Neural cell (in vitro differentiated cells): Measurements from ENCODE around the gene HLCS.

Experiments
- CTCF ChIP-seq: fragments of 450-650 bp; IDR thresholded peaks from 2 replicates; pipeline ENCODE4 v1.5.1; 2014; ENCODE audit warnings: antibody characterized with exemption, mild to moderate bottlenecking, moderate library complexity; ENCODE audit not compliant: poor library complexity, severe bottlenecking
- TAF1 ChIP-seq: IDR thresholded peaks from 2 replicates; pipeline ENCODE4 v1.6.1; 2012; ENCODE audit warnings: low read depth

- TF ChIP-seq CTCF (no peak), TAF1 (no peak)
These were observed 776 bp downstream of the HLCS start for GRCh38 chr21:36965720-36966065.
